HCT116 (cell line): ENCODE data around the gene ADAMTS16.

Experiments
- EGR1 ChIP-seq: IDR thresholded peaks from 2 replicates; pipeline ENCODE4 v1.6.1; 2012; ENCODE audit warnings: low read depth
- EZH2 ChIP-seq: fragments of 200-600 bp; sonication (generic); IDR thresholded peaks from 2 replicates; pipeline ENCODE4 v1.6.1; 2017; ENCODE audit warnings: antibody characterized with exemption, mixed run types
- JUND ChIP-seq: IDR thresholded peaks from 2 replicates; pipeline ENCODE4 v1.6.1; 2012
- POLR2A ChIP-seq: IDR thresholded peaks from 2 replicates; pipeline ENCODE4 v1.7.0; 2011; ENCODE audit warnings: borderline replicate concordance; ENCODE audit not compliant: insufficient read depth, insufficient read length; ENCODE audit errors: extremely low read depth
- TCF7L2 ChIP-seq: IDR thresholded peaks from 2 replicates; pipeline ENCODE4 v1.7.0; 2011; ENCODE audit warnings: borderline replicate concordance, inconsistent platforms; ENCODE audit not compliant: insufficient read depth, insufficient read length; ENCODE audit errors: extremely low read depth
- YY1 ChIP-seq: IDR thresholded peaks from 2 replicates; pipeline ENCODE4 v1.6.1; 2011; ENCODE audit warnings: low read length, low read depth, moderate library complexity, mild to moderate bottlenecking; ENCODE audit not compliant: insufficient replicate concordance; ENCODE audit errors: extremely low read depth
- TF ChIP-seq, protein P1 (sequence below), 3 experiments: fragments of 200-600 bp in 1 of 3; sonication (generic) in 1 of 3; IDR thresholded peaks in 2 of 3; conservative IDR thresholded peaks in 1 of 3; 2 replicates each; pipeline ENCODE4 v1.5.1; 2012 to 2017; ENCODE audit warnings: low read depth in 2 of 3, low read length in 2 of 3, antibody characterized with exemption in 1 of 3, borderline replicate concordance in 1 of 3, control low read depth in 1 of 3, mild to moderate bottlenecking in 1 of 3, mixed read lengths in 1 of 3, mixed run types in 1 of 3, moderate library complexity in 1 of 3; ENCODE audit not compliant: insufficient read depth in 1 of 3
- TF ChIP-seq, protein P2 (sequence below): IDR thresholded peaks from 2 replicates; pipeline ENCODE4 v1.6.1; 2012; ENCODE audit warnings: low read depth
- TF ChIP-seq, protein P3 (sequence below): IDR thresholded peaks from 2 replicates; pipeline ENCODE4 v1.6.1; 2012

DNA sequence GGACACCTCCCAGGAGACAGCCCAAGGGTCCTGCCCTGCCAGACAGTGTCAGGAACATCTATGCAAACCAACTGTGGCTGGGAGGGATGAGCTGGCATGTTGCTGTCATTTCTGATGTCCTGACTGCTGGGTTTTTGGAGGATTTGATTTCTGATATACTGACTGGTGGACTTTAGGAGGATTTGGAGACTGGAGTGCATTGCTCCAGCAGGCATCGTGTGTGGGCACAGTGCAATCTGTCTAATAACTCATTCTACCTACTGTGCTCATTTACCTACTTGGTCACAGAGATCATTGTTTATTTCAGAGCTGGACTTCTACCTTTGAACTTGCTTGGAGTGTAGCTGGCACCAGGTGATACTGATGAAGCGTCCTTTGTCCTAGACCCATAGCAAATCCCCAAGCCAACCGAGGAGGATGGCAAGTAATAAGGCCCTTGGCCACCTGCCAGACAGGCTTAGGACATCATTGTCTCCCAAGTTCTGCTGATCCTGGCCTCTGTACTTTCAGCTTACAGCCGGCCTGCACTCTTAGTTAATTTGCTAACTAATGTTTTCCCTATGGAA, 158.0 kb downstream of the ADAMTS16 start:
- no peak for TF ChIP-seq EZH2
- no peak for TF ChIP-seq TCF7L2
- TF ChIP-seq, protein P1, sequence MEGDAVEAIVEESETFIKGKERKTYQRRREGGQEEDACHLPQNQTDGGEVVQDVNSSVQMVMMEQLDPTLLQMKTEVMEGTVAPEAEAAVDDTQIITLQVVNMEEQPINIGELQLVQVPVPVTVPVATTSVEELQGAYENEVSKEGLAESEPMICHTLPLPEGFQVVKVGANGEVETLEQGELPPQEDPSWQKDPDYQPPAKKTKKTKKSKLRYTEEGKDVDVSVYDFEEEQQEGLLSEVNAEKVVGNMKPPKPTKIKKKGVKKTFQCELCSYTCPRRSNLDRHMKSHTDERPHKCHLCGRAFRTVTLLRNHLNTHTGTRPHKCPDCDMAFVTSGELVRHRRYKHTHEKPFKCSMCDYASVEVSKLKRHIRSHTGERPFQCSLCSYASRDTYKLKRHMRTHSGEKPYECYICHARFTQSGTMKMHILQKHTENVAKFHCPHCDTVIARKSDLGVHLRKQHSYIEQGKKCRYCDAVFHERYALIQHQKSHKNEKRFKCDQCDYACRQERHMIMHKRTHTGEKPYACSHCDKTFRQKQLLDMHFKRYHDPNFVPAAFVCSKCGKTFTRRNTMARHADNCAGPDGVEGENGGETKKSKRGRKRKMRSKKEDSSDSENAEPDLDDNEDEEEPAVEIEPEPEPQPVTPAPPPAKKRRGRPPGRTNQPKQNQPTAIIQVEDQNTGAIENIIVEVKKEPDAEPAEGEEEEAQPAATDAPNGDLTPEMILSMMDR (IDR thresholded peaks at IDR 0.05 in 2 of 3, conservative IDR thresholded peaks at IDR 0.05 in 1 of 3; ENCODE audit: borderline replicate concordance in 1 of 3, insufficient read depth in 1 of 3, low read depth in 2 of 3, low read length in 2 of 3) = no peak
- no peak for TF ChIP-seq EGR1
- no peak for TF ChIP-seq YY1
- TF ChIP-seq JUND = no peak
- TF ChIP-seq, protein P2, sequence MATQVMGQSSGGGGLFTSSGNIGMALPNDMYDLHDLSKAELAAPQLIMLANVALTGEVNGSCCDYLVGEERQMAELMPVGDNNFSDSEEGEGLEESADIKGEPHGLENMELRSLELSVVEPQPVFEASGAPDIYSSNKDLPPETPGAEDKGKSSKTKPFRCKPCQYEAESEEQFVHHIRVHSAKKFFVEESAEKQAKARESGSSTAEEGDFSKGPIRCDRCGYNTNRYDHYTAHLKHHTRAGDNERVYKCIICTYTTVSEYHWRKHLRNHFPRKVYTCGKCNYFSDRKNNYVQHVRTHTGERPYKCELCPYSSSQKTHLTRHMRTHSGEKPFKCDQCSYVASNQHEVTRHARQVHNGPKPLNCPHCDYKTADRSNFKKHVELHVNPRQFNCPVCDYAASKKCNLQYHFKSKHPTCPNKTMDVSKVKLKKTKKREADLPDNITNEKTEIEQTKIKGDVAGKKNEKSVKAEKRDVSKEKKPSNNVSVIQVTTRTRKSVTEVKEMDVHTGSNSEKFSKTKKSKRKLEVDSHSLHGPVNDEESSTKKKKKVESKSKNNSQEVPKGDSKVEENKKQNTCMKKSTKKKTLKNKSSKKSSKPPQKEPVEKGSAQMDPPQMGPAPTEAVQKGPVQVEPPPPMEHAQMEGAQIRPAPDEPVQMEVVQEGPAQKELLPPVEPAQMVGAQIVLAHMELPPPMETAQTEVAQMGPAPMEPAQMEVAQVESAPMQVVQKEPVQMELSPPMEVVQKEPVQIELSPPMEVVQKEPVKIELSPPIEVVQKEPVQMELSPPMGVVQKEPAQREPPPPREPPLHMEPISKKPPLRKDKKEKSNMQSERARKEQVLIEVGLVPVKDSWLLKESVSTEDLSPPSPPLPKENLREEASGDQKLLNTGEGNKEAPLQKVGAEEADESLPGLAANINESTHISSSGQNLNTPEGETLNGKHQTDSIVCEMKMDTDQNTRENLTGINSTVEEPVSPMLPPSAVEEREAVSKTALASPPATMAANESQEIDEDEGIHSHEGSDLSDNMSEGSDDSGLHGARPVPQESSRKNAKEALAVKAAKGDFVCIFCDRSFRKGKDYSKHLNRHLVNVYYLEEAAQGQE = no peak
- TF ChIP-seq, protein P3, sequence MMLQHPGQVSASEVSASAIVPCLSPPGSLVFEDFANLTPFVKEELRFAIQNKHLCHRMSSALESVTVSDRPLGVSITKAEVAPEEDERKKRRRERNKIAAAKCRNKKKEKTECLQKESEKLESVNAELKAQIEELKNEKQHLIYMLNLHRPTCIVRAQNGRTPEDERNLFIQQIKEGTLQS = no peak
- no peak for TF ChIP-seq POLR2A
